Adrenal gland (tissue), 12 donors: ENCODE measurements around the gene PIPOX. TPM values are rescaled to one million over a fixed set of nuclear protein-coding genes. Genes with fewer than 3 reads are reported as not detected.

ENCODE experiments used
- DNase-seq, 7 donors: peaks; one replicate each; pipeline ENCODE4 v3.0.0-alpha.2; 2019 to 2020
- H3K27ac ChIP-seq, 5 donors: fragments of 200-600 bp; sonication (generic) in 4 of 5; 1 replicate in 3 of 5; 2 replicates in 2 of 5; pipeline versions ENCODE4 v1.5.1 to v1.8.0; 2016 to 2020; ENCODE audit warnings: mild to moderate bottlenecking in 1 of 5
- H3K27me3 ChIP-seq: fragments of 200-600 bp; 2 replicates; pipeline ENCODE4 v1.8.0; 2021
- H3K36me3 ChIP-seq, 2 donors: fragments of 200-600 bp; replicated peaks in 1 of 2; 1 replicate in 1 of 2; 2 replicates in 1 of 2; pipeline versions ENCODE4 v1.5.1 to v1.8.0; 2018 to 2022
- H3K4me1 ChIP-seq, 2 donors: fragments of 200-600 bp; replicated peaks in 1 of 2; 1 replicate in 1 of 2; 2 replicates in 1 of 2; pipeline versions ENCODE4 v1.5.1 to v1.8.0; 2018 to 2021
- H3K4me3 ChIP-seq, 4 donors: fragments of 200-600 bp; sonication (generic) in 3 of 4; one replicate each; pipeline ENCODE4 v1.5.1; 2016 to 2018
- H3K9me3 ChIP-seq, 3 donors: fragments of 200-600 bp; sonication (generic) in 1 of 3; replicated peaks in 1 of 3; 1 replicate in 2 of 3; 2 replicates in 1 of 3; pipeline versions ENCODE4 v1.5.1 to v1.8.0; 2016 to 2021
- CTCF ChIP-seq, 6 experiments: fragments of 450-650 bp in 4 of 6; fragments of 200-600 bp in 2 of 6; sonication (generic) in 1 of 6; IDR thresholded peaks; 1 replicate in 5 of 6; 2 replicates in 1 of 6; pipeline versions ENCODE4 v1.5.1 to v1.8.0; 2016 to 2021; ENCODE audit warnings: antibody characterized with exemption in 6 of 6, mild to moderate bottlenecking in 2 of 6, moderate library complexity in 1 of 6
- POLR2A ChIP-seq, 2 donors: fragments of 450-650 bp; IDR thresholded peaks; one replicate each; pipeline ENCODE4 v1.6.1; 2017; ENCODE audit warnings: antibody characterized with exemption in 2 of 2, mild to moderate bottlenecking in 2 of 2, moderate library complexity in 1 of 2
- WGBS, 4 donors: extraction: QIAGEN DNeasy Blood & Tissue Kit in 2 of 4; methylation state at CpG; one replicate each; pipeline versions ENCODE4 v1.1.5 to v1.1.7; 2013 to 2017; 5-methylcytosine and 5-hydroxymethylcytosine counted together
- intact Hi-C, 2 donors: fragments of 100-400 bp; cut with DNase I; formaldehyde crosslinking; loops; one replicate each; pipeline versions ENCODE4 v1.14.1 to v1.15.0; 2022 to 2023
- polyA plus RNA-seq, 3 donors: library from polyadenylated mRNA; stranded (reverse); fragments of 200-250 nt in 2 of 3; fragments of 350-450 nt in 1 of 3; fragmentation: Illumina TruSeq in 1 of 3; extraction: RNeasy Lipid Tissue Mini Kit (QIAGEN cat#74804) in 1 of 3; gene quantifications; one replicate each; pipeline ENCODE4 v1.2.3, GENCODE V29; 2013 to 2014
- total RNA-seq, 9 donors: library from RNA; depleted of rRNA in 4 of 9; stranded (reverse); fragments of >200 nt in 4 of 9; fragments of 120-200 nt in 1 of 9; fragmentation: NEBNext Ultra II Directional in 1 of 9; extraction: Animal tissue kit (Norgen Biotek cat#: 25700) in 1 of 9; gene quantifications; one replicate each; pipeline versions ENCODE4 v1.1.0 to v1.2.4, GENCODE V29; 2013 to 2023
- donor health status: healthy with polysubstance abuse.
- donor health status: Bipolar disorder and iron deficiency.
- donor health status: DM: yes; HTN: yes; CAD: no.
- donor health status: DM: no; HTN: no; CAD: no.
- donor health status: DM: no; HTN: no; CAD: no.
- donor health status: DM: yes; HTN: yes; CAD: no.

PIPOX gene
- total and polyA plus RNA-seq, 12 donors: 0.34 to 2.2 (median 1.3) TPM

GRCh38 chr17:29058391-29058790, 15.4 kb downstream of the PIPOX start:
- DNase-seq: no peak
- no peaks in the 10 kb centered on the region for H3K4me1 ChIP-seq
- TF ChIP-seq POLR2A (IDR thresholded peaks at IDR 0.05): no peak
- no peak for TF ChIP-seq CTCF (IDR thresholded peaks at IDR 0.05)
- H3K4me3 ChIP-seq: no peak overlapping the region
- H3K27ac ChIP-seq: no peak overlapping the region
- H3K27me3 ChIP-seq: no peaks in the 10 kb centered on the region
- intact Hi-C loops: no loop called here
- H3K9me3 ChIP-seq: no peaks in the 10 kb centered on the region
- WGBS, 4 donors: 87 to 92% (median 89%) methylated on average over 3 of the region's 3 CpGs
- no peaks in the 10 kb centered on the region for H3K36me3 ChIP-seq

GRCh38 chr17:29059281-29059680, 16.3 kb downstream of the PIPOX start:
- 82 to 98% (median 89%) methylated on average over 2 of the region's 2 CpGs for WGBS, 4 donors
- Histone ChIP-seq H3K9me3 (no peaks in the 10 kb centered on the region), H3K27me3 (no peaks in the 10 kb centered on the region), H3K36me3 (no peaks in the 10 kb centered on the region), H3K4me3 (no peak overlapping the region), H3K27ac (no peak overlapping the region), H3K4me1 (no peaks in the 10 kb centered on the region)
- DNase-seq: no peak
- intact Hi-C loops: no loop called here
- TF ChIP-seq CTCF (IDR thresholded peaks at IDR 0.05) (no peak), POLR2A (IDR thresholded peaks at IDR 0.05) (no peak)

GRCh38 chr17:29060475-29060874, 17.5 kb downstream of the PIPOX start:
- intact Hi-C loops: no loop called here
- no peak for DNase-seq
- no peaks in the 10 kb centered on the region for H3K36me3 ChIP-seq
- no peaks in the 10 kb centered on the region for H3K9me3 ChIP-seq
- no peak overlapping the region for H3K4me3 ChIP-seq
- H3K27ac ChIP-seq: no peak overlapping the region
- 67 to 77% (median 74%) methylated on average over 6 of the region's 6 CpGs for WGBS, 4 donors
- no peaks in the 10 kb centered on the region for H3K4me1 ChIP-seq
- H3K27me3 ChIP-seq: no peaks in the 10 kb centered on the region
- TF ChIP-seq CTCF (IDR thresholded peaks at IDR 0.05): no peak
- TF ChIP-seq POLR2A (IDR thresholded peaks at IDR 0.05): no peak

GRCh38 chr17:29061036-29061435, 18.1 kb downstream of the PIPOX start:
- Histone ChIP-seq H3K36me3 (no peaks in the 10 kb centered on the region), H3K27ac (no peak overlapping the region), H3K27me3 (no peaks in the 10 kb centered on the region), H3K9me3 (no peaks in the 10 kb centered on the region), H3K4me3 (no peak overlapping the region), H3K4me1 (no peaks in the 10 kb centered on the region)
- DNase-seq: no peak
- WGBS, 4 donors: 46 to 67% (median 56%) methylated on average over 8 of the region's 8 CpGs
- intact Hi-C loops: no loop called here
- no peak for TF ChIP-seq POLR2A (IDR thresholded peaks at IDR 0.05)
- no peak for TF ChIP-seq CTCF (IDR thresholded peaks at IDR 0.05)
